Activated CD4-positive, alpha-beta memory T cell treated with anti-CD3 and anti-CD28 coated beads, Interleukin-2, amount 10 ng/mL, durations not matched to agents 7 days and 5 days (primary cell): ENCODE results near the gene FTO. TPM values are rescaled to one million over a fixed set of nuclear protein-coding genes. Genes with fewer than 3 reads are reported as not detected.
"Not testable (repeated sequence)": the region's sequence is repeated elsewhere in the genome, so short reads cannot be mapped to it uniquely, and the experiment has no call there.

Experiments
- CTCF ChIA-PET: fragments of 350-600 bp; sonication (Branson Sonifier 250); formaldehyde crosslinking; loops from one replicate; lab custom pipeline; 2021; ENCODE audit warnings: antibody characterized with exemption, inconsistent platforms; lab: Charles Lee
- POLR2A ChIA-PET: fragments of 350-600 bp; sonication (Branson Sonifier 250); formaldehyde crosslinking; loops from one replicate; lab custom pipeline; 2021; ENCODE audit warnings: antibody characterized with exemption; lab: Charles Lee
- DNase-seq: peaks from one replicate; pipeline ENCODE4 v3.0.0-alpha.2; 2020
- H3K27ac Mint-ChIP-seq: one replicate; pipeline ENCODE4 v1.8.0; 2021; ENCODE audit warnings: mild to moderate bottlenecking, mixed read lengths
- H3K27me3 Mint-ChIP-seq: one replicate; pipeline ENCODE4 v1.8.0; 2021; ENCODE audit warnings: mixed read lengths
- H3K36me3 Mint-ChIP-seq: one replicate; pipeline ENCODE4 v1.8.0; 2021; ENCODE audit warnings: low read depth, mixed read lengths
- H3K4me1 Mint-ChIP-seq: one replicate; pipeline ENCODE4 v1.8.0; 2021; ENCODE audit warnings: mixed read lengths
- H3K4me3 Mint-ChIP-seq: one replicate; pipeline ENCODE4 v1.8.0; 2021; ENCODE audit warnings: mild to moderate bottlenecking, mixed read lengths
- H3K9me3 Mint-ChIP-seq: one replicate; pipeline ENCODE4 v1.8.0; 2021; ENCODE audit warnings: mixed read lengths
- total RNA-seq, 2 experiments: library from RNA; stranded (reverse); gene quantifications; one replicate each; pipeline ENCODE4 v1.2.3, GENCODE V29; 2021

The FTO gene
- total RNA-seq, 2 experiments from 2014 or later, result 48.1 to 48.5 TPM

- no peaks in the 10 kb centered on the region for H3K36me3 Mint-ChIP-seq
- peaks cover 21% of the 10 kb centered on the region for H3K27me3 Mint-ChIP-seq
- H3K9me3 Mint-ChIP-seq, result no peaks in the 10 kb centered on the region
- H3K4me1 Mint-ChIP-seq, result no peaks in the 10 kb centered on the region
- ChIA-PET CTCF (no interaction called here), POLR2A (no interaction called here)
- H3K27ac Mint-ChIP-seq, result no peak overlapping the region
- DNase-seq, result no peak
- no peak overlapping the region for H3K4me3 Mint-ChIP-seq
These were observed 471.8 kb downstream of the FTO start for GRCh38 chr16:54175552-54176375.

- Mint-ChIP-seq H3K9me3 (no peaks in the 10 kb centered on the region), H3K36me3 (no peaks in the 10 kb centered on the region), H3K4me3 (no peak overlapping the region), H3K27ac (no peak overlapping the region), H3K4me1 (no peaks in the 10 kb centered on the region), H3K27me3 (peaks cover 17% of the 10 kb centered on the region)
- DNase-seq, result no peak
- ChIA-PET CTCF (no interaction called here), POLR2A (no interaction called here)
These were observed 472.5 kb downstream of the FTO start for GRCh38 chr16:54176376-54176901.

DNA sequence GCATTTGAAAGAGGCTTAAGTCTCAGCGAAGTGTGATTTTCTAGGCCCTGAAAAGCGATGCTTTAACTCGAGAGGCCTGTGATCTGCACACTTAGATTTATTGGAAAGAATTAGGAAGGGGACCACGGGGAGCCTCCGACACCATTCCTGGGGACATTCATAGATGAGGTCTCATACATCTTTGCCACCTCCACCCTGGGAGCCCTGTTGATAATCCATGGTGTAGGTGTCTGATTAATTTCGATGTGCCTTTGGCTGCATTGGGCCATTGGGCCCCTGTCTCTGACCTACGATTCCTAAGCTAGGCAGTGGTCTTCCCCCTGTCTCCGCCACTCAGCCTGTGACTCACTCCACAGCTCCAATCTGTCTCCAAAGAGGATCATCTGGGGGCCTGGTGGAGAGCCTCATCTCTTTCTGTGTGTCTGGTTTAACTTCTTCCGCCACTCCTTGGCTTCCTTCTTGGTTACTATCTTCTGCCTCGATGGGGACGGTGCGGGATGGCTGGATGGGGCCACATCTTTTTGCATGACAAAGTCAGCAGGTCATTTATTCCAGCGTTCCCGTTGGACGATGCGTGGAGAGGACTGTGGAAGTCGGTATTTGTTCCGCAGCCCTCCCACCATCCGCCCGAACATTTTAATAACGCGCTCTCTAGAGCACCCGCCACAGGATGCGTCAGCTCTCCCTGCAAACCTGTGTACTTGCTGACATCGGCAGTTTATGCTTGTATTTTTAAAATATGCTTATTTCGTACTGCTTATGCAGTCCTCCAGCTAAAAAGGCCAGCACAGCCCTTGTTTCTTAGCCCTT, 473.3 kb downstream of the FTO start:
- no peaks in the 10 kb centered on the region for H3K9me3 Mint-ChIP-seq

GRCh38 chr16:54177862-54178477, 474.0 kb downstream of the FTO start:
- no peaks in the 10 kb centered on the region for H3K36me3 Mint-ChIP-seq
- H3K4me3 Mint-ChIP-seq, result no peak overlapping the region
- H3K9me3 Mint-ChIP-seq, result no peaks in the 10 kb centered on the region
- H3K4me1 Mint-ChIP-seq, result no peaks in the 10 kb centered on the region
- no peak for DNase-seq
- ChIA-PET CTCF (no interaction called here), POLR2A (no interaction called here)
- H3K27me3 Mint-ChIP-seq, result peaks cover 6% of the 10 kb centered on the region
- no peak overlapping the region for H3K27ac Mint-ChIP-seq

More for the DNA sequence above, 473.3 kb downstream of the FTO start:
- Mint-ChIP-seq H3K36me3 (no peaks in the 10 kb centered on the region), H3K27ac (no peak overlapping the region), H3K4me1 (no peaks in the 10 kb centered on the region), H3K4me3 (no peak overlapping the region), H3K27me3 (peaks cover 9% of the 10 kb centered on the region)
- CTCF ChIA-PET, result no interaction called here
- POLR2A ChIA-PET, result no interaction called here
- no peak for DNase-seq

DNA sequence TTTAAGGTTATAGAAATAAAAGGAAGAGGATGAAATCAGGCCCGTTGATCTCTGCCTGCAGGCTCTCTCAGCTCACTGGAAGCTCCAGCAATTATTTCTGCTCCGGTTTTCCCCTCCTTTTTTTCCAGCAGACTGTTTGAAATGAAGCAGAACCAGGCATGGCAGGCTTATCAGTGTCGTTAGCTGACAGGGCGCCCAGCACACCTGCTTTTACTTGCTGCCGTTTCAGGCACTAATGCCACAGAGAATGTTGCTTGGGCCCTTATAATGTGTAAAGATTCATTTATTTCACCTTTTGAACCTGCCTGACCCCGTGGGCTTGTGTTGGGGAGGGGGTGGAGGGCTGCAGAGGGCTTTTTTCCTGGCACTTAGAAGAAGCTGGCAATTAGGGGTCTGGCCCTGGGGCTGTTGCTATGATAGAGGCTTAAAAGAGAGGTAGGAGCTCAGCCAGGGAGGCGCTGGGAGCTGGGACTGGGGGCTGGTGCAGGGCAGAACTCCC, 474.6 kb downstream of the FTO start:
- Mint-ChIP-seq H3K27me3 (peaks cover 2% of the 10 kb centered on the region), H3K4me1 (no peaks in the 10 kb centered on the region), H3K4me3 (no peak overlapping the region), H3K9me3 (no peaks in the 10 kb centered on the region), H3K27ac (no peak overlapping the region), H3K36me3 (no peaks in the 10 kb centered on the region)
- ChIA-PET CTCF (no interaction called here), POLR2A (no interaction called here)
- no peak for DNase-seq

DNA sequence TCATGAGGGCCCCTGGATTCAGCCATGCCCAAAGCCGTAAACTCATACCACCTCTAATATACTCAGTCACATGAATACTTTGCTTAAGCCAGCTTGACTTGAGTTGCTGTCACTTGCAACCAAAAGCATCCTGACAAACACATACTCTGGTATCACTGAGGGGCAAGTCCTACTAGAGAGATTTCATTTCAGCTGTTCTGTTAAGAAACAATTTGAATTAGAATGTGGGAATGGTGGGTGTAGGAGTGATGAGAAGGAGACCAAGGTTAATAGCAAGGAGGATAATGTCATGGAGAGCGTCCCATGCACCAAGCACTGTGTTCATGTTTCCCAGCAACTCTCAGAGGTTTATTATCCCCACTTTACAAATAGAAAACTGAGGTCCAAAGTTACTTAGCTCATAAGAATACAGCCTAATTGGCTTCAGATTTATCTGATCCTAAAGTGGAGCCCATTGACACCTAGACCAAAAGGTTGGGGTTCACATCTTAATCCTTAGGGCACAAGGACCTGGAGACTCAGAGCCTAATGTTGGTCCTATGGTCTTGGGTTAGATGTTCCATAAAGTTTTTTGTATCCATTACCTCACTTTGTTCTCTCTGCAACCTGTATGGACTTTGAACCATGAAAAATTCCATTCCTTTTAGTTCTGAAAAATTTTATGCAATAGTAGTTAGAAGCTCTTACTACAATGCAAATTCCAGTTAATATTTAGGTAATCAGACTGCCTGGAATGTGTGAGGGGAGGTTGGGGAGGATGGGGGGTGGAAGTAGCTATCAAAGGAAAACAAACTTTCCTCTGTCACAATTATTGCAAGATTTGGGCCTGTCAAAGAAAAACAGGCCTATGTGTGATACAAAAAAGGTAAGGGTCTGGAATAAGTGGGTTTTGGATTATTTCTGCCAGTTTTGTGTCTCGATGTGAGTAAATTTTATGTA, 476.7 kb downstream of the FTO start:
- CTCF ChIA-PET, result no interaction called here
- Mint-ChIP-seq H3K27me3 (no peaks in the 10 kb centered on the region), H3K4me3 (no peak overlapping the region), H3K4me1 (no peaks in the 10 kb centered on the region), H3K9me3 (no peaks in the 10 kb centered on the region), H3K36me3 (no peaks in the 10 kb centered on the region), H3K27ac (no peak overlapping the region)
- POLR2A ChIA-PET, result no interaction called here
- no peak for DNase-seq

- CTCF ChIA-PET, H3K4me3 Mint-ChIP-seq, H3K36me3 Mint-ChIP-seq, DNase-seq, H3K27ac Mint-ChIP-seq, H3K27me3 Mint-ChIP-seq, H3K9me3 Mint-ChIP-seq, POLR2A ChIA-PET, H3K4me1 Mint-ChIP-seq: not testable (repeated sequence)
These were observed 477.9 kb downstream of the FTO start for GRCh38 chr16:54181683-54182329.

DNA sequence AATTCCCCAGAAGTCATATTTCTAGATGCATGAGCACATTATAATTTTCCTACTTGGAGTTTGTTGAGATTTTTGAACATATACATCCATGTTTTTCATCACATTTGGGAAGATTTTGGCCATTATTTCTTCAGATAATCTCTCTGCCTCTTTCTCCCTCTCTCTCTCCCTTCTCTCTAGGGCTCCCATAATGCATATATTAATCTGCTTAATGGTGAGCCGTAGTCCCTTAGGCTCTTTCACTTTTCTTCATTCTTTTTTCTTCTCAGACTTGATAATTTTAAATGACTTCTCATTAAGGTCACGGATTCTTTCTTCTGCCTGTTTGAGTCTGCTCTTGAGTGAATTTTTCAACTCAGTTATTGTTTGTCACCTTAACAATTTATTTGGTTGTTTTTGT, 481.1 kb downstream of the FTO start:
- Mint-ChIP-seq H3K9me3 (no peaks in the 10 kb centered on the region), H3K27ac (no peak overlapping the region), H3K4me3 (no peak overlapping the region), H3K4me1 (no peaks in the 10 kb centered on the region), H3K27me3 (peaks cover 5% of the 10 kb centered on the region), H3K36me3 (no peaks in the 10 kb centered on the region)
- CTCF ChIA-PET, result no interaction called here
- no peak for DNase-seq
- POLR2A ChIA-PET, result no interaction called here

DNA sequence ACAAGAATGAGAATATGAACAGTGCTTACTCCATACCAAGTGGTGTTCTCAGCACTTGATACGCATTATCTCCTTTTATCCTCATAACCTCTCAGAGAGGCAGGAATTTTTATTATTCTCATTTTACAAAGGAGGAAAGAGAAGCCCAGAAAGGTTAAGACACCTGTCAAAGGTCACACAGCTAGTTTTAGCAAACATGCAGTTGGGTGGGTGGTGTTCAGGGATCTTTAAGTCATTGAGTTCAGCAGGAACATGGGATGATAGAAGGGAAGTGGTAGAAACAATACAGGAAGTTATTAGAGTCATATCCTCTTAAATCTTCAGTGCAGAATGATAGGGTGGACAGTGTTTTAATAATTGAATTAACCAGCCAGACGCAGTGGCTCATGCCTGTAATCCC, 487.2 kb downstream of the FTO start:
- ChIA-PET POLR2A (no interaction called here), CTCF (no interaction called here)
- no peaks in the 10 kb centered on the region for H3K36me3 Mint-ChIP-seq
- H3K27ac Mint-ChIP-seq, result no peak overlapping the region
- H3K27me3 Mint-ChIP-seq, result peaks cover 9% of the 10 kb centered on the region
- H3K4me3 Mint-ChIP-seq, result no peak overlapping the region
- DNase-seq, result no peak
- H3K4me1 Mint-ChIP-seq, result no peaks in the 10 kb centered on the region
- no peaks in the 10 kb centered on the region for H3K9me3 Mint-ChIP-seq

DNA sequence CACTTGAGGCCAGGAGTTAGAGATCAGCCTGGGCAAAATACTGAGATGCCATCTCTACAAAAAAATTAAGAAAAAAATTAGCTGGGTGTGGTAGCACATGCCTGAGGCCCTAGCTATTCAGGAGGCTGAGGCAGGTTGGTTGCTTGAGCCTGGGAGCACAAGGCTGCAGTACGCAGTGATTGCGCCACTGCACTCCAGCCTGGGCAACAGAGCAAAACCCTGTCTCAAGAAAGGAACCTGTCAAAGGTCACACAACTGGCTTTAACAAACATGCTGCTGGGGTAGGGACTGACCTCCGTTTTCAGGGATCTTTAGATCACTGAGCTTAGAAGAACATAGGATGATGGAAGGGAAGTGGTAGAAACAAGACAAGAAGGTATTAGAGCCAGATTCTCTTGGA, 487.6 kb downstream of the FTO start:
- H3K4me1 Mint-ChIP-seq, result no peaks in the 10 kb centered on the region
- no peaks in the 10 kb centered on the region for H3K36me3 Mint-ChIP-seq
- no peak overlapping the region for H3K27ac Mint-ChIP-seq
- peaks cover 9% of the 10 kb centered on the region for H3K27me3 Mint-ChIP-seq
- CTCF ChIA-PET, result no interaction called here
- DNase-seq, result no peak
- H3K9me3 Mint-ChIP-seq, result no peaks in the 10 kb centered on the region
- no peak overlapping the region for H3K4me3 Mint-ChIP-seq
- POLR2A ChIA-PET, result no interaction called here

DNA sequence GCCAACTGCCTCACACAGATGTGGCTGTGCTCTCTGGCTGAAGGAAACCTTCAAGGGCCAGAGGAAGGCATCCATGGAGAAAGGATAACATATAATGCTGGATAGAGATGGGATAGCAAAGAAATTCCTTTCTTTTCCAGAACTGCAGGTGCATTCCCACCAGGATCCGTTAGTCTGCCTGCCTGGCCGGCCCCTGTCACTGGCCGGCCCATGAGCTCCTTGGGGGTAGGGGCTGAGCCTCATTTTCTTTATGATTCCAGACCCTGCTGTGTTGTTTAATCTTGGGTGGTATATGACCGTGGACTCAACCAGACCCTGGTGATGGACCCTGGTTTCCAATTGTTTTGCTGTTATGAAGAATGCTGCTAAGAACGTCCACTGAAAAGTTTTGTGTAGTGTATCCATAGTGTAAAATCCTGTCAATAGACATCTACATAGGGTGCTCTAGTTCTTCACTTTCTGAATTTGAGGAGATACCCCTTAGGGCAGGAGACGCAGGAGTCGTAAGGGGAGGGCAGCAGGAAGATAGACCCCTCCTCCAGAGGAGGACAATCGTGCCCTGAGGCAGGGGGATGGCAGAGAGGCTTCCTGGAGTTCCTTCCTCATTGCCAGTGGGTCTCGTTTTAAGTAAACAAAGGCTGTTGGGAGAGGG, 489.2 kb downstream of the FTO start:
- Mint-ChIP-seq H3K9me3 (no peaks in the 10 kb centered on the region), H3K4me1 (no peaks in the 10 kb centered on the region), H3K27ac (no peak overlapping the region), H3K36me3 (no peaks in the 10 kb centered on the region), H3K27me3 (peaks cover 4% of the 10 kb centered on the region), H3K4me3 (no peak overlapping the region)
- DNase-seq, result no peak
- ChIA-PET CTCF (no interaction called here), POLR2A (no interaction called here)
